Activated CD4-positive, alpha-beta memory T cell treated with anti-CD3 and anti-CD28 coated beads, Interleukin-2, amount 10 ng/mL, durations not matched to agents 7 days and 5 days (primary cell): ENCODE results near the gene LCNL1. TPM values are rescaled to one million over a fixed set of nuclear protein-coding genes. Genes with fewer than 3 reads are reported as not detected.

Experiments
- CTCF ChIA-PET: fragments of 350-600 bp; sonication (Branson Sonifier 250); formaldehyde crosslinking; loops from one replicate; lab custom pipeline; 2021; ENCODE audit warnings: antibody characterized with exemption, inconsistent platforms; lab: Charles Lee
- POLR2A ChIA-PET: fragments of 350-600 bp; sonication (Branson Sonifier 250); formaldehyde crosslinking; loops from one replicate; lab custom pipeline; 2021; ENCODE audit warnings: antibody characterized with exemption; lab: Charles Lee
- DNase-seq: peaks from one replicate; pipeline ENCODE4 v3.0.0-alpha.2; 2020
- H3K27ac Mint-ChIP-seq: one replicate; pipeline ENCODE4 v1.8.0; 2021; ENCODE audit warnings: mild to moderate bottlenecking, mixed read lengths
- H3K27me3 Mint-ChIP-seq: one replicate; pipeline ENCODE4 v1.8.0; 2021; ENCODE audit warnings: mixed read lengths
- H3K36me3 Mint-ChIP-seq: one replicate; pipeline ENCODE4 v1.8.0; 2021; ENCODE audit warnings: low read depth, mixed read lengths
- H3K4me1 Mint-ChIP-seq: one replicate; pipeline ENCODE4 v1.8.0; 2021; ENCODE audit warnings: mixed read lengths
- H3K4me3 Mint-ChIP-seq: one replicate; pipeline ENCODE4 v1.8.0; 2021; ENCODE audit warnings: mild to moderate bottlenecking, mixed read lengths
- H3K9me3 Mint-ChIP-seq: one replicate; pipeline ENCODE4 v1.8.0; 2021; ENCODE audit warnings: mixed read lengths
- total RNA-seq, 2 experiments: library from RNA; stranded (reverse); gene quantifications; one replicate each; pipeline ENCODE4 v1.2.3, GENCODE V29; 2021

LCNL1 gene
- total RNA-seq: 1 to 10 TPM in 1 of 2 experiments, under 1 TPM in 1; 0.98 to 1.0 TPM

DNA sequence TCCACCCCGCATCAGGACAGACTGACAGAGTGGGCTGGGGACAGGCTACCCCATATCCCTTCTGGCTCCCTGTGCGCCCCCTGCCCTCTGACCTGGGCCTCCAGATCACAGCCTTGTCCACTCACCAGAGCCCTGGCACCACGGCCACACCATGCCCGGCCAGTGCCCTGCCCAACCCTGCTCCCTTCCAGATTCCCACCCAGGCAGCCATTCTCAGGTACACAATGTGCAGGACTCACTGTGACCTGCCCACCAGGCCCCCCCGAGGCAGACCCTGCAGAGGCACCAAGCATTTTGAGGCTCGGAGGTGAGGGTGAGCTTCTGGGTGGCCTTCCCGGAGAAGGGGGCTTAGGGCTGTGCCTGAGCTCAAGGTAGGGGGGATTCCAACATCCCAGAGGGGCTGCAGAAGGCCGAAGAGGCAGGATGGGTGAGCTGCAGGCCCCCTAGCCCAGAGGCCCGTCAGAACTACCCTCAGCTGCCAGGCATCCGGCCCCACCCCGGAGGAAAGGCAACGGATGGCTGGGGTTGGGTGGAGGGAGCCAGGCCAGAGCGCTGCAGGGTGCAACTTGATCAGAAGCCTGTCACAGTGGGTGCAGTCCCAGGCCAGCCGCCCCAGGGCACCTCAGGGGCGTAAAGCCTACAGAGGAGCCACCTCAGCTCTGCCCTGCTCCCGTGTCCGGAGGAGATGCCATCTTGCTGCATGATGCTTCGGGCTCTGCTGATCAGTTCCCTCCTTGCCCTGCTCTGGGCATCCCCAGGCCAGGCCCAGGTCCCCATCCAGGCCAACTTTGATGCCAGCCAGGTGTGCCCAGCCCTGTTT lies at the start of gene LCNL1:
Gene LCNL1 (plus strand): TSS at position 762 of the 820 bp plus-strand sequence. CDS start 594 bp downstream, outside the sequence.
- H3K4me1 Mint-ChIP-seq: peaks cover 4% of the 10 kb centered on the region
- DNase-seq: no peak
- ChIA-PET CTCF (no interaction called here), POLR2A (interaction anchor here (1.4 kb wide), 1 partner anchor 9 kb away, joined by 5 read pairs; no protein-coding TSS in a partner anchor)
- H3K27ac Mint-ChIP-seq: no peak within 1 kb of the TSS
- peaks cover 20% of the 10 kb centered on the region for H3K27me3 Mint-ChIP-seq
- H3K9me3 Mint-ChIP-seq: no peaks in the 10 kb centered on the region
- no peak within 1 kb of the TSS for H3K4me3 Mint-ChIP-seq
- peaks cover 3% of the 10 kb centered on the region for H3K36me3 Mint-ChIP-seq

DNA sequence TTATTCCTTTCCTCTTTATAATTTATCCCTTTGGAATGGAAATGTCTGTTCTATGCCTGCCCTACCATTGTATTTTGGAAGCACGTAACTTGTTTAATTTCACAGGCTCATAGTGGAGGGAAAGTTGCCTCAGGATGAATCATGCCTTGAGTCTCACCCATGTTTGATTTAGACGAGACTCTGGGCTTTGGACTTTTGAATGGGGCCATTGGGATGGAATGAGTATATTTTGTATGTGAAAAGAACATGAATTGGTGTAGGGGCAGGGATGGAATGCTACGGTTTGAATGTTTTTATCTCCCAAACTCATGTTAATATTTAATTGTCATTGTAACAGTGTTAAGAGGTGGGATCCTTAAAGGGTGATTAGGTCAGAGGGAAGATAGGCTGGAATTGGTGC lies 48.5 kb upstream of the LCNL1 start:
- Mint-ChIP-seq H3K4me3 (no peak overlapping the region), H3K9me3 (no peaks in the 10 kb centered on the region), H3K27ac (no peak overlapping the region), H3K4me1 (peaks cover 17% of the 10 kb centered on the region), H3K36me3 (peaks cover 45% of the 10 kb centered on the region), H3K27me3 (no peaks in the 10 kb centered on the region)
- CTCF ChIA-PET: no interaction called here
- no peak for DNase-seq
- POLR2A ChIA-PET: interaction anchor here (1.2 kb wide), 1 partner anchor 32 kb away, joined by 3 read pairs; no protein-coding TSS in a partner anchor

DNA sequence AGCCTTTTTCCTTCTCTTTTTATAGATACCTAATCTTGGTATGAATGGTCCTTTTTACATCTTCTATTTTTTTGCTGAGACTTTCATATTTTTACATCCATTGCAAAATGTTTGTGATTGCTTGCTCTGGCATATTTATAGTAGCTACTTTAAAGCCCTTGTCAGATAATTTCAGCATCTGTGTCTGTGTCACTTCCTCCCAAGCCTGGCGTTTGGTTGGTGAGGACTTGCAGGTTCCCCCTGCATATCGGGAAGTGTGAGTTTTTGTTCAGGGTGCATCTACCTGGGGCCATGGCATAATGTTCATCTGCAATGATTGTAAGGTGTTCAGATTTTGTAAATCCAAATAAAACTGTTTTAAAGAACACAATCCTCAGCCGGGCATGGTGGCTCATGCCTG lies 47.1 kb upstream of the LCNL1 start:
- Mint-ChIP-seq H3K4me1 (peaks cover 17% of the 10 kb centered on the region), H3K4me3 (no peak overlapping the region), H3K36me3 (peaks cover 45% of the 10 kb centered on the region), H3K27me3 (no peaks in the 10 kb centered on the region), H3K9me3 (no peaks in the 10 kb centered on the region), H3K27ac (no peak overlapping the region)
- no peak for DNase-seq
- POLR2A ChIA-PET: interaction anchor here (0.7 kb wide), 1 partner anchor 28 kb away, joined by 3 read pairs; no protein-coding TSS in a partner anchor
- CTCF ChIA-PET: no interaction called here

DNA sequence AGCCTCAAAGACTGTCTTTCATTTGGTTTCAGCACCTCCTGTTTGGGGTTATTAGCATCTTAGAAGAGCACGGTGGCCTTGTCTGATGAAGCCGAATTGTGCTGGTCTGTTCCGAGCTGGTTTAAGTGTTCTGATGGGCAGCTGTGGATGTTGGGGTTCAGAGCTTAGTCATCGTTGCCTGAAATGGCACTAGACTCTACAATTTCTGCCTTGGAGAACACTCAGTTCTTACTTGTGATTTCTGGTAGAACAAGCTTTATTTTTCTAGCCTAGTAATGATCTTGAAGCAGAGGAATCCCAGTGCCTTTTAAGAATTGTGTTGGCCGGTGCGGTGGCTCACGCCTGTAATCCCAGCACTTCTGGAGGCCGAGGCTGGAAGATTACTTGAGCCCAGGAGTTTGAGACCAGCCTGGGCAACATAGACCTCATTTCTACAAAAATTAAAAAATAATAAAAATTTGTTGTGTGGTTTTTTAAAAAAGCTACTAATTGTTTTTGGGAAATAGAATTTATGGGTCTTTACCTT lies 46.1 kb upstream of the LCNL1 start:
- Mint-ChIP-seq H3K9me3 (no peaks in the 10 kb centered on the region), H3K27me3 (no peaks in the 10 kb centered on the region), H3K4me1 (peaks cover 19% of the 10 kb centered on the region), H3K36me3 (peaks cover 46% of the 10 kb centered on the region), H3K27ac (peak overlapping the region; percentile 35), H3K4me3 (no peak overlapping the region)
- DNase-seq: no peak
- ChIA-PET CTCF (interaction anchor here (0.8 to 1.2 kb wide), 2 partner anchors 10 to 110 kb away, joined by 3 read pairs; no protein-coding TSS in a partner anchor), POLR2A (interaction anchor here (0.8 to 1.4 kb wide), 3 partner anchors 10 to 23 kb away, joined by 3 to 4 read pairs (median 3); no protein-coding TSS in a partner anchor)

DNA sequence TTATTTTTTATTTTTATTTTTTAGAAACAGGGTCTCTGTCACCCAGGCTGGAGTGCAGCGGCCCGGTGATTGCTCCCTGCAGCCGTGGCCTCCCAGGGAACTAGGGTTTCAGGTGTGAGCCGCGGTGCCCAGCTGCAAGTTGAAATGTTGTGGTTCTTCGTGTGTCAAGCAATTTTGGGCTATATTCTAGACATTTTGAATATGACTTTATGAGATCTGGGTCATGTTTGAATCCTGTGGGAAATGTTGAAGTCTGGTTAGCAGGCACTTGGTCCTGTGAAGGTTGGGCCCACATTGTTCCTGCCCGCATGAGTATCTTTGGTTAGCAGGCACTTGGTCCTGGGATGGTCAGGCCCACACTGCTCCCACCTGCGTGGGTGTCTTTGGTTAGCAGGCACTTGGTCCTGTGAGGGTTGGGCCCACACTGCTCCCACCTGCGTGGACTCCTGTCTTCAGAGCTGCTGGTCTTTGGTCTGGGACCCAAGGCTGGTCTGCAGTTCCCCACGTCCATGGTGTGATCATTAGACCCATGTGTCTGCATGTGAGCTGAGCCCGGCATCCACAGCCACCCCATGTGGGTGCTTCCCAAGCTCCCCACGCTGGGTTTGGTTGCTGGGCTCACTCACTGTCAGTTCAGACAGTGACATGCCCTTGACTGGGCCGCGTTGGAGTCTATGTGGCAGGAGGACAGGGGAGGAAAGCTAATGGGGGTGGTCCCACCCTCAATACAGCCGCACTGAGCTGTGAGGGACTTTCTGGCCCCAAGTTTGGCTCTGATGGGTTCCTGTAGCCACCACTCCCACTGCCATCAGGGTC lies 45.4 kb upstream of the LCNL1 start:
- Mint-ChIP-seq H3K4me1 (peaks cover 17% of the 10 kb centered on the region), H3K27me3 (no peaks in the 10 kb centered on the region), H3K36me3 (peaks cover 48% of the 10 kb centered on the region), H3K4me3 (no peak overlapping the region), H3K9me3 (no peaks in the 10 kb centered on the region), H3K27ac (no peak overlapping the region)
- POLR2A ChIA-PET: interaction anchor here (0.8 to 2.3 kb wide), 4 partner anchors 11 to 35 kb away, joined by 3 to 6 read pairs (median 4); no protein-coding TSS in a partner anchor
- no peak for DNase-seq
- CTCF ChIA-PET: interaction anchor here (0.8 to 1.6 kb wide), 3 partner anchors 9 to 110 kb away, joined by 3 to 5 read pairs (median 3); no protein-coding TSS in a partner anchor

DNA sequence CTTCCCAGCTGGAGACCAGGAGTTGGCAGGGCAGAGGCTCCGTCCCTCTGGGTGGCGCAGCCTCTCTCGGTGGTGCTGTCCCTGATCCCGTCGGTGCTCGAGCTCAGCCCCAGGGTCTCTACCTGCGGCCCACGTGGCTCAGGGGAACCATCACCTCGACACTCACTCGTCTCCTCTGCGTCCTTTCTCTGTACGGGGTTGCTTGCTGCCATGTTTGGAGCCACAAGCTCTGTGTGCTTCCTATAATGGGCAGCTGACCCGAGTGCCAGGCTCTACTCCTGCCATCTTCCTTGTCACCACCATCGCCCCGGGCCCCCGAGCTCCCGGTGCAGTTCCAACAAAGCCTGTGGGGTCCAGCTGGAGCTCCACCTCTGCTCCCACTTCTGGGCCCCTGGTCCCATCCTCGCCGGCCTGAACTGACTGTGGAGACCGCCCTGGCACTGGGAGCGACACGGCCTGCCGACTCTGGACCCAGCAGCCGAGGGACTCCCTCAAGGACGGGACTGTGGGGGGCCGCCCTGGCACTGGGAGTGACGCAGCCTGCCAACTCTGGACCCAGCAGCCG lies 43.3 kb upstream of the LCNL1 start:
- H3K27me3 Mint-ChIP-seq: no peaks in the 10 kb centered on the region
- ChIA-PET POLR2A (interaction anchor here (1.3 to 2.3 kb wide), 2 partner anchors 38 to 57 kb away, joined by 4 to 6 read pairs; no protein-coding TSS in a partner anchor), CTCF (interaction anchor here (1.2 kb wide), 1 partner anchor 97 kb away, joined by 4 read pairs; the partner anchor contains the start of gene AJM1)
- no peaks in the 10 kb centered on the region for H3K9me3 Mint-ChIP-seq
- H3K27ac Mint-ChIP-seq: peak overlapping the region; percentile 4
- peaks cover 16% of the 10 kb centered on the region for H3K4me1 Mint-ChIP-seq
- DNase-seq: no peak
- H3K36me3 Mint-ChIP-seq: peaks cover 36% of the 10 kb centered on the region
- no peak overlapping the region for H3K4me3 Mint-ChIP-seq

DNA sequence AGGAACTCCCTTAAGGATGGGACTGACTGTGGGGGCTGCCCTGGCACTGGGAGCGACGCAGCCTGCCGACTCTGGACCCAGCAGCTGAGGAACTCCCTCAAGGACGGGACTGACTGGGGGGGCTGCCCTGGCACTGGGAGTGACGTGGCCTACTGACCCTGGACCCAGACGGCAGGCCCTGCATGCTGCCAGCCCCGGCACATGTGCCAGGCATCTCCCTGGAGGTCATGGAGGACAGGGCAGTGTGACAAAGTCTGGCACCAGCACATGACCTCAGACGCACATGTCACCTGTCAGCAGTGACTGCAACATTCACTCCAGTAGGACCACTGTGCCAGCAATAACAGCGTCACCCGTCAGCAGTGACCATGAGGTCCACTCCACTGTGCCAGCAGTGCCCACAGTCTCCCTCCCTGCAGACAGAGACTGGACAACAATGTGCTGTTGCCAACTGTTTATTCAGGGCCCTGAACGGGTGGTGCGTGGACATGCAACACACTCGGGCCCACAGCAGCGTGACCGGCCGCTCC lies 42.7 kb upstream of the LCNL1 start:
- no peak overlapping the region for H3K4me3 Mint-ChIP-seq
- POLR2A ChIA-PET: interaction anchor here (2.3 kb wide), 1 partner anchor 38 kb away, joined by 6 read pairs; no protein-coding TSS in a partner anchor
- H3K27ac Mint-ChIP-seq: no peak overlapping the region
- peaks cover 19% of the 10 kb centered on the region for H3K4me1 Mint-ChIP-seq
- DNase-seq: no peak
- peaks cover 33% of the 10 kb centered on the region for H3K36me3 Mint-ChIP-seq
- H3K27me3 Mint-ChIP-seq: no peaks in the 10 kb centered on the region
- no peaks in the 10 kb centered on the region for H3K9me3 Mint-ChIP-seq
- CTCF ChIA-PET: interaction anchor here (1.2 kb wide), 1 partner anchor 98 kb away, joined by 4 read pairs; the partner anchor contains the start of gene AJM1

DNA sequence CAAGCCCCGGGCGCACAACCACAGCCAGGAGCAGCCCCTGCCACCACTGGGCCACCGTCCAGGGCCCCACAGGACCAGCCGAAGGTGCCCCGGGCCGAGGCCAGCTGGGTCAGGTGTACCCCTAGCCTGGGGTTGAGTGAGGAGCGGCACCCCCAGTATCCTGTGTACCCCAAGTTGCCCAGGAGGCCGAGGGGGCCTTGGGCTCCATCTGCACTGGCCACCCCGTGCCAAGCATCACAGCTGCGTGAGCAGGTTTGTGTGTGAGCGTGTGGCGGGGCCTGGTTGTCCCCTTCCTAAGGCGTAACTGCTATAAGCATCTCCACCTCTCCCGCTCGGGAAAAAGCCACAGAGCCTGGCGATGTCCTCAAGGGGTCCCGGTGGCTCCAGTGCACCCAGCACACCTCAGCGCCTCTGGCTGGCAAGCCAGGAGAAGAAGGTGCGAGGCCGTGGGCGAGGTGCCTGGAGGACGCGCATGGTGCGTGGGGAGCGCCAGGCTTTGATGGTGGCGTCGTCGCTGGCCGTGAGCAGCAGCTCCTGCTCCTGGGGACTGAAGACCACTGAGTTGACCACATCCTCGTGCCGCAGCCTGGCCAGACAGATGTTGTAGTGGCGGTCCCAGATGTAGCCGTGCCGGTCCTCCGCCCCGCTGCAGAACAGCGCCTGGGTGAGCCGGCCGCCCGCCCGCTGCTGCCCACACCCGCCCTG lies 42.1 kb upstream of the LCNL1 start:
- no peaks in the 10 kb centered on the region for H3K27me3 Mint-ChIP-seq
- H3K36me3 Mint-ChIP-seq: peaks cover 33% of the 10 kb centered on the region
- no peak overlapping the region for H3K27ac Mint-ChIP-seq
- POLR2A ChIA-PET: no interaction called here
- H3K4me3 Mint-ChIP-seq: no peak overlapping the region
- H3K9me3 Mint-ChIP-seq: no peaks in the 10 kb centered on the region
- no peak for DNase-seq
- H3K4me1 Mint-ChIP-seq: peaks cover 19% of the 10 kb centered on the region
- CTCF ChIA-PET: no interaction called here

DNA sequence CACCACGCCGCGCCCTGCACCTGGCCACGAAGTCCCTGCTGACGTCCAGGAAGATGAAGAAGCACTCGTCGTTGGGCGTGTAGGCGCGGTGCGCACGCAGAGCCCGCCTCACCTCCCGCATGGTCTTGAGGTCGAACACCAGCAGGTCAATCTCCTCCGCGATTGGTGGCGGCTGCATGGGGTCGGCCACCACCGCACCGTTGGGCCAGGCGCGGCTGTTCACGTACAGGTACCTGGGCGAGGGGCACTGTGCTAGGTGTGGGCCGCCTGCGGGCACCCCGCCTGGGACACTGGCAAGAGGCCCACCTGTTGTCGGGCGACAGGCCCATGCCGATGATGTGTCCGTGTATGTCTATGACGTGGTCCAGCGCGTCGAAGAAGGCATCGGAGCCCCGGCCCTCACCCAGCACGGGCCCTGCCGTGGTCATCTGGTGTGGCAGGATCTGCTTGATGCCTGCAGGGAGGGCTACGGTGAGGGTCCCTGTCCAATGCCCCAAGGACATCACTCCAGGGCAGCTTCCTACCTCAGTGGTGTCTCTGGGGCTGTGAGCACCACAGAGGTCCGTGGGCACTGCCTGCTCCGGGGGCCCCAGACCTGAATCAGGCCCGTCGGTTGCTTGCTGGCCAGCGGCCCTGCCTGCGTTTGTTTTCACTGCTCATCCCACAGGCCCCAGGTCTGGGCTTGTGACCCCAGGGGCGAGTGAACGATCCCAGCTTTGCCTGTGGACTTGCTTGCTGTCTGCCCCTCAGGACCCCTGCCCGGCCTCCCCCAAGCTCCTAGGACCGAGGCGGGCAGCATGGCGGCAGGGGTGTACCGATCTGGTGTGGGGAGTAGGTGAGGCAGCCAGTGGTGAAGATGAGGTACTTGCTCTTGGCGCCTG lies 41.3 kb upstream of the LCNL1 start:
- Mint-ChIP-seq H3K36me3 (peaks cover 33% of the 10 kb centered on the region), H3K27ac (no peak overlapping the region), H3K9me3 (no peaks in the 10 kb centered on the region), H3K4me1 (peaks cover 19% of the 10 kb centered on the region), H3K27me3 (no peaks in the 10 kb centered on the region), H3K4me3 (no peak overlapping the region)
- DNase-seq: no peak
- POLR2A ChIA-PET: no interaction called here
- CTCF ChIA-PET: no interaction called here

DNA sequence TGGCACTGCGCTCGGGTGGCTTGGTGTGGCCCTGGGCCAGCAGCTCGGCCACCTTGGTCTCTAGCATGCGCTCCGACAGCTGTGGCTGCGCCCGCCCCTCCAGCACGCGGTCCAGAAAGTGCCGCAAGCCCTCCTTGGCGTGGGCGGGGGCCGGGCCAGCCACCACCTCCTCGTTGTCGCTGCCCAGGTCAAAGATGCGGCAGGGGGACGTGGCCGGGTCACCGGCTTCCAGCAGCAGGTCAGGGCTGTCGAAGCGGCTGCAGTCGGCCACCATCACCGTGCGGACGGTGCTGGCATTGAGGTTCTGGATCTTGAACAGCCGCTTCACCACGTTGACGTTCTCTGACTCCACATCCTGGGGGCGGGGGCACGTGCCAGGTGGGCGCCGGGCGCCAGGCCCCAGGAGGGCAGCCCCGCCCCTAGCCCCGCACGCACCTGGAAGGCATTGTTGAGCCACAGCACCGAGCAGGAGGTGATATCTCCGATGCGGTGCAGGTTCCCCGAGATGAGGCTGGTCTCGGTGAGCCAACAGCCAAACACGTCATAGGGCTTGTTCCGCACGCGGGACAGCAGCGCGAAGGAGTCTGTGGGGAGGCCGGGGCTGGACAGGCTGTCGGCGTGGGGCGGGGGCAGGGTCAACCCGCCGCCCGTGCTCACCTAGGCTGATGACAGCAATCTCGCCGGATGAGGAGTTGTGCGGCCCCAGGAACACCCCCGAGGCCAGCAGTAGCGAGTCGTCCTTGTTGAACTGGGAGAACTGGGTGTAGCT lies 40.5 kb upstream of the LCNL1 start:
- Mint-ChIP-seq H3K27me3 (no peaks in the 10 kb centered on the region), H3K4me3 (peak overlapping the region; percentile 67), H3K4me1 (peaks cover 18% of the 10 kb centered on the region), H3K9me3 (no peaks in the 10 kb centered on the region), H3K27ac (peak overlapping the region; percentile 52), H3K36me3 (peaks cover 31% of the 10 kb centered on the region)
- ChIA-PET POLR2A (interaction anchor here (0.7 kb wide), 1 partner anchor 172 kb away, joined by 3 read pairs; the partner anchor contains the start of gene DPP7), CTCF (no interaction called here)
- DNase-seq: no peak
